ENCODE results near the gene CPEB2. TPM values are rescaled to one million over a fixed set of nuclear protein-coding genes. Genes with fewer than 3 reads are reported as not detected.

Gene CPEB2
- total and polyA plus RNA-seq, 5 donors from 2014 or later = 0.94 to 27.5 (median 1.6) TPM

DNA sequence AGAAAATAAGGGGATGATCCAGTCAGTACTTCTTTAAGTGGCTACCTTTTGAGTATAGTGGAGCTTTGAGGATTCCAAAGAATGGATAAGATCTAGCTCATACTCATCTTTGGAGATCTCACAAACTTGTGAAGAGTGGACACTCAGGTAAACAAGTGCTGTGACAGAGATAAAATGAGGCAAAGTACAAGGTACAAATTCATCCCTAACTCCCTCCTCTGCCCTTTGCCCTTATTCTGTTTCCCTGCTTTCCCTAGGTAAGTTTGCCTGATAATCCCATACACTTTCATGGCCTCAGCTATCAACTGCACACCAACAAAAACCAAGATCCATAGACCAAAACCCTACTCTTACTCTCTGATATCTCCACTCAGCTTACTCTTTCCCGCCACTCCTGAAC lies 16.4 kb upstream of the CPEB2 start:
- DNase-seq = no peak
- H3K27ac ChIP-seq (ENCODE audit: insufficient read depth, low read length, poor library complexity, severe bottlenecking) = no peak overlapping the region
- H3K4me3 ChIP-seq (ENCODE audit: low read depth, low read length) = no peak overlapping the region
- no peak for ATAC-seq (ENCODE audit: low read depth in 2 of 2)
- Mint-ChIP-seq H3K9me3 (peaks cover 0 to 2% (median 0%) of the 10 kb centered on the region in 7 donors), H3K4me1 (no peaks in the 10 kb centered on the region), H3K27ac (no peak overlapping the region), H3K36me3 (no peaks in the 10 kb centered on the region), H3K4me3 (no peak overlapping the region), H3K27me3 (peaks cover 23% of the 10 kb centered on the region)
- H3K36me3 ChIP-seq (ENCODE audit: control insufficient read depth, insufficient read depth, low read length) = no peaks in the 10 kb centered on the region
- H3K27me3 ChIP-seq (ENCODE audit: control insufficient read depth, insufficient read depth, low read length) = peaks cover 5% of the 10 kb centered on the region
- H3K9me3 ChIP-seq (ENCODE audit: control insufficient read depth in 2 of 2, low read length in 2 of 2) = no peaks in the 10 kb centered on the region
- no peaks in the 10 kb centered on the region for H3K4me1 ChIP-seq (ENCODE audit: control insufficient read depth, insufficient read depth, low read length, poor library complexity, severe bottlenecking)

DNA sequence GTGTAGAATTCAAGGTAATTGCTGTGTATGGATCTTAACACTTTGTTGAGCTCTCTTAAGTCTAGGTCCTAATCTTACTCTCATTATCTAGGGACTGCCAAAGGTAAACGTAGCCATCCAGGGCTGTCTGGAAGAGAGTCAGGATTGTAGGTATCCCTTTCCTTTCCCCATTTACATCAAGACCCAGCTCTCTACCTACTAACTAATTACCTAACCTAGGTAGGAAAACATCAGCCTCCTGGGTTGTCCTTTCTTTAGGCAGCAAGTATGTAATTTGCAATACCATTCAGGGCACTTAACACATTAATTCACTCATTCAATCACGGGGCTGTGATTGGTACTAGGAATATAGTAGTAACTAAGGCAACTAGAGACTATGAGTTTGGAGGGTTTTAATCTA lies 15.2 kb upstream of the CPEB2 start:
- H3K9me3 Mint-ChIP-seq = peaks cover 0 to 2% (median 0%) of the 10 kb centered on the region in 7 donors
- ATAC-seq (ENCODE audit: low read depth in 2 of 2) = no peak
- H3K9me3 ChIP-seq (ENCODE audit: control insufficient read depth in 2 of 2, low read length in 2 of 2) = no peaks in the 10 kb centered on the region
- H3K4me1 ChIP-seq (ENCODE audit: control insufficient read depth, insufficient read depth, low read length, poor library complexity, severe bottlenecking) = no peaks in the 10 kb centered on the region
- no peak overlapping the region for H3K4me3 ChIP-seq (ENCODE audit: low read depth, low read length)
- peaks cover 3% of the 10 kb centered on the region for H3K27me3 ChIP-seq (ENCODE audit: control insufficient read depth, insufficient read depth, low read length)
- no peaks in the 10 kb centered on the region for H3K36me3 ChIP-seq (ENCODE audit: control insufficient read depth, insufficient read depth, low read length)
- DNase-seq = no peak
- H3K4me1 Mint-ChIP-seq = no peaks in the 10 kb centered on the region
- no peak overlapping the region for H3K27ac ChIP-seq (ENCODE audit: insufficient read depth, low read length, poor library complexity, severe bottlenecking)
- no peaks in the 10 kb centered on the region for H3K36me3 Mint-ChIP-seq
- peaks cover 26% of the 10 kb centered on the region for H3K27me3 Mint-ChIP-seq
- H3K27ac Mint-ChIP-seq = no peak overlapping the region
- H3K4me3 Mint-ChIP-seq = no peak overlapping the region

DNA sequence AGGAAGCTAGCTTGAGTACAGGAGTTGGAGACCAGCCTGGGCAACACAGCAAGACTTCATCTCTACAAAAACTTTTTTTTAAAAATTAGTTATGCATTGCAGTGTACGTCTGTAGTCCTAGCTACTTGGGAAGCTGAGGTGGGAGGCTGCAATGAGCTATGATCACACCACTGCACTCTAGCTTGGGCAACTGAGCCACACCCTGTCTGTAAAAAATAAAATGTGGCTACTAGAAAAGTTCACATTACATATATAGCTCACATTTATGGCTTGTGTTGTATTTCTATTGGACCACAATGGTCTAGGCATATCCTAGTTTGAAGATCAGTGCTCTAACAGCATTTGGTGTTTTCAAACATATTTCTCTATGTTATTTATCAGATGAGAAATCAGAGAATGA lies 11.8 kb upstream of the CPEB2 start:
- Histone ChIP-seq H3K9me3 (ENCODE audit: control insufficient read depth in 2 of 2, low read length in 2 of 2) (no peaks in the 10 kb centered on the region), H3K4me1 (ENCODE audit: control insufficient read depth, insufficient read depth, low read length, poor library complexity, severe bottlenecking) (no peaks in the 10 kb centered on the region), H3K36me3 (ENCODE audit: control insufficient read depth, insufficient read depth, low read length) (no peaks in the 10 kb centered on the region), H3K4me3 (ENCODE audit: low read depth, low read length) (no peak overlapping the region), H3K27me3 (ENCODE audit: control insufficient read depth, insufficient read depth, low read length) (peaks cover 4% of the 10 kb centered on the region), H3K27ac (ENCODE audit: insufficient read depth, low read length, poor library complexity, severe bottlenecking) (no peak overlapping the region)
- Mint-ChIP-seq H3K4me3 (no peak overlapping the region), H3K36me3 (no peaks in the 10 kb centered on the region), H3K9me3 (peaks cover 0 to 2% (median 0%) of the 10 kb centered on the region in 7 donors), H3K27ac (no peak overlapping the region), H3K27me3 (peaks cover 32% of the 10 kb centered on the region), H3K4me1 (no peaks in the 10 kb centered on the region)
- DNase-seq = no peak
- no peak for ATAC-seq (ENCODE audit: low read depth in 2 of 2)

DNA sequence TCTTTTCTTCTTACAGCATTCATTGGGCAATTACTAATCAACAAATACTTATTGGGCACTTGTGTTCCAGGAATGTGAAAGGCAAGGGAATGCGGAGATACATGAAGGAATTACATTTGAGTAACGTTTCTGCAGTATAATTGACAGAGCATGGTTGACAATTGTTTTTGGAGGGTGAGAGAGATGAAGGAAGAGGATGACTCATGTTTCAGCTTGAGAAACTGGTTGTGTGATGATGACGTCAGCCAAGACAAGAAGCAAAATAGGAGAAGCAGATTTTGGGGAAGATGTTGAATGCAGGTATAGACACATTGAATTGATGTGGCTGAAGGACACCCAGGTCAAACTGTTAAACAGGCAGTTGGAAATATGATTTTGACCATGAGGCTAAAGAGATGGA lies 8.0 kb upstream of the CPEB2 start:
- Mint-ChIP-seq H3K27me3 (peaks cover 13% of the 10 kb centered on the region), H3K9me3 (no peaks in the 10 kb centered on the region), H3K4me1 (peaks cover 0 to 6% (median 2%) of the 10 kb centered on the region in 4 donors), H3K36me3 (no peaks in the 10 kb centered on the region), H3K4me3 (no peak overlapping the region), H3K27ac (no peak overlapping the region)
- no peaks in the 10 kb centered on the region for H3K9me3 ChIP-seq (ENCODE audit: control insufficient read depth in 2 of 2, low read length in 2 of 2)
- H3K36me3 ChIP-seq (ENCODE audit: control insufficient read depth, insufficient read depth, low read length) = no peaks in the 10 kb centered on the region
- no peak overlapping the region for H3K27ac ChIP-seq (ENCODE audit: insufficient read depth, low read length, poor library complexity, severe bottlenecking)
- no peaks in the 10 kb centered on the region for H3K4me1 ChIP-seq (ENCODE audit: control insufficient read depth, insufficient read depth, low read length, poor library complexity, severe bottlenecking)
- DNase-seq (peak in 1 of 3 donors; percentile 31), ATAC-seq (ENCODE audit: low read depth in 2 of 2) (no peak)
- H3K4me3 ChIP-seq (ENCODE audit: low read depth, low read length) = no peak overlapping the region
- peaks cover 2% of the 10 kb centered on the region for H3K27me3 ChIP-seq (ENCODE audit: control insufficient read depth, insufficient read depth, low read length)

DNA sequence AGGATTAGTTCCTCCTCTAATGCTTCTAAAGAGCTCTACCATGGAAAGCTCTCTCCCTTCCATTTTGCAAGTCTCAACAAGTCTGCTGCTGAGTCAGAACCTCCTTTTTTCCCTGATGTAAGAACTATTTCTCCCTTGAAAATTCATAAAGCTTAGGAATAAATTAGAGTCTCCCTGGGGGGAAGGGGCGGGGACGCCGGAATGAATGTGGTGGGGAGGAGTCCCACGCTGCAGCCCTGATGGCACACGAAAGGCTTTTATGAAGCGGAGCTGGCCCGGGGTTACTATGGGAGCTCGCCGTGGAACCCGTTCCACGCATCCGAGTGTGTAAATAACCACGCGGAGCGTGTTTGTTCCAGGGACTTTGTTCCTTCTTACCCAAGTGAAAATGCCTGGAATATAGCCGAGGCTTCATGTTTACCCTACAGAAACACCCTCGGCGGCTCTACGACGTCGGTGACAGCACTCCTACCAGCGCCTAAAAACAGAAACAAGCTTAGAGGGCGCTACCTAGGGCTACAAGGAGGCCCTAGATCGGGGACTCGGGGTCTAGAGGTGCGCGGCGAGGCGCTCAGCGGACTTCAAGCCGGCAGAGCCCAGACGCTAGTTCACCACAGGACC lies 923 bp upstream of the CPEB2 start:
- Mint-ChIP-seq H3K36me3 (no peaks in the 10 kb centered on the region), H3K27ac (peak overlapping the region; percentile 83 to 97 (median 97)), H3K27me3 (peaks cover 6% of the 10 kb centered on the region), H3K4me1 (peaks cover 7 to 28% (median 21%) of the 10 kb centered on the region in 4 donors), H3K9me3 (no peaks in the 10 kb centered on the region), H3K4me3 (peak overlapping the region; percentile 90 to 99 (median 94))
- ATAC-seq (ENCODE audit: low read depth in 2 of 2) (peak; percentile 12 to 26), DNase-seq (peak in 2 of 3 donors; percentile 41 to 76)
- no peaks in the 10 kb centered on the region for H3K36me3 ChIP-seq (ENCODE audit: control insufficient read depth, insufficient read depth, low read length)
- peak overlapping the region; percentile 100 for H3K27ac ChIP-seq (ENCODE audit: insufficient read depth, low read length, poor library complexity, severe bottlenecking)
- no peaks in the 10 kb centered on the region for H3K27me3 ChIP-seq (ENCODE audit: control insufficient read depth, insufficient read depth, low read length)
- peak overlapping the region; percentile 95 for H3K4me3 ChIP-seq (ENCODE audit: low read depth, low read length)
- H3K4me1 ChIP-seq (ENCODE audit: control insufficient read depth, insufficient read depth, low read length, poor library complexity, severe bottlenecking) = peaks cover 25% of the 10 kb centered on the region
- H3K9me3 ChIP-seq (ENCODE audit: control insufficient read depth in 2 of 2, low read length in 2 of 2) = no peaks in the 10 kb centered on the region

DNA sequence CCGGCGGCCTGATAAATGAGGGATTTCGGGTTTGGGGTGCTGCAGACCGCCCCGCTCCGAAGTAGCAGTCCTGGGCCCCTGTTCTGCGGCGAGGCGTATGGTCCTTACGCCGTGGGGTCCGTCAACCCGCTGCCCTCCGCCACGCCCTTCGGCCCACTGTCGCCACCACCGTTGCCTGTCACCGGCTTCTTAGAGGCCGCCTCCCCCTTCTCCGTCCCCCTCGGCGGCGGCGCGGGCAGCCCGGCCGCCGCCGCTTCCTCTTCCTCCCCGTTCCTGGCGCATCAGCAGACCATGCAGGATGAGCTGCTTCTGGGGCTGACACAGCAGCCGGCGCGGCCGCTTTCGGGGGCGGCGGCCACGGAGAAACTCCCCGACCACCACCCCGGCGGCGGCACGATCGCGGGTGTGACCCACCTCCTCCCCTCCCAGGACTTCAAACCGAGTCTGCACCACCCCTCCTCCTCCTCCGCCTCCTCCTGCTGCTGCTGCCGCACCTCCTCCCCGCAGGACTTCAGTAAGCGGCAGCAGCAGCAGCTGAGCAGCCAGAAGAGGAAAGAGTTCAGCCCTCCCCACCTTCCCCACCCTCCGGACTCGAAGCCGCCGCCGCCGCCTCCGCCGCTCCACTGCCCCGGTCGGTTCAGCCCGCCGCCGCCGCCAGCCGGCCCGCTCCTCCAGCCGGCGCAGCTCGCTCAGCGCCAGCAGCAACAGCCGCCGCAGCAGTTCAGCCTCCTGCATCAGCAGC lies 549 bp downstream of the CPEB2 start:
- Mint-ChIP-seq H3K36me3 (no peaks in the 10 kb centered on the region), H3K4me1 (peaks cover 15 to 31% (median 30%) of the 10 kb centered on the region in 4 donors), H3K4me3 (peak overlapping the region; percentile 90 to 99 (median 94)), H3K9me3 (no peaks in the 10 kb centered on the region), H3K27ac (peak overlapping the region; percentile 97 to 98 (median 98)), H3K27me3 (peaks cover 6% of the 10 kb centered on the region)
- Histone ChIP-seq H3K27me3 (ENCODE audit: control insufficient read depth, insufficient read depth, low read length) (no peaks in the 10 kb centered on the region), H3K4me1 (ENCODE audit: control insufficient read depth, insufficient read depth, low read length, poor library complexity, severe bottlenecking) (peaks cover 28% of the 10 kb centered on the region), H3K27ac (ENCODE audit: insufficient read depth, low read length, poor library complexity, severe bottlenecking) (peak overlapping the region; percentile 100), H3K4me3 (ENCODE audit: low read depth, low read length) (peak overlapping the region; percentile 44), H3K36me3 (ENCODE audit: control insufficient read depth, insufficient read depth, low read length) (no peaks in the 10 kb centered on the region), H3K9me3 (ENCODE audit: control insufficient read depth in 2 of 2, low read length in 2 of 2) (no peaks in the 10 kb centered on the region)
- ATAC-seq (ENCODE audit: low read depth in 2 of 2) (peak; percentile 22 to 29), DNase-seq (peak; percentile 80 to 93 (median 83))

DNA sequence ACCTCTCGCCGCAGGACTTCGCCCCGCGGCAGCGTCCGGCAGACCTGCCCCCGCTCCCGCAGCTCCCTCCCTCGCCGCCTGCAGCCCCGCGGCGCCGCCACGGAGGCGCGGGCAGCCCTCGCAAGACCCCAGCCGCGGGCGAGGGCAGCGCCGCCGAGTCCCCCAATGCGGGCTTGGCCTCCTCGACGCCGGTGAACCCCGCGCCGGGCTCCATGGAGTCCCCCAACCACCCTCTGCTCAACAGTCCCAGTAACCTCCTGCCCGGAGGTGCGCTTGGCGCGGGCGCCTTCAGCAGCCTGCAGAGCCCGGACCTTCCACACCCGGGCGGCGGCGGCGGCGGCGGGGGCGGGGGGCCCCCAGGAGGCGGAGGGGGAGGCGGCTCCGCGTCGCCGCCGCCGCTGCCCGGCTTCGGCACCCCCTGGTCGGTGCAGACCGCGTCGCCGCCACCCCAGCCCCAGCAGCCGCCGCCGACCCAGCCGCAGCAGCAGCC lies 1.2 kb downstream of the CPEB2 start:
- peak overlapping the region; percentile 27 to 98 (median 81) for H3K4me3 Mint-ChIP-seq
- Histone ChIP-seq H3K36me3 (ENCODE audit: control insufficient read depth, insufficient read depth, low read length) (peaks cover 3% of the 10 kb centered on the region), H3K9me3 (ENCODE audit: control insufficient read depth in 2 of 2, low read length in 2 of 2) (no peaks in the 10 kb centered on the region), H3K4me3 (ENCODE audit: low read depth, low read length) (no peak overlapping the region), H3K4me1 (ENCODE audit: control insufficient read depth, insufficient read depth, low read length, poor library complexity, severe bottlenecking) (peaks cover 28% of the 10 kb centered on the region), H3K27ac (ENCODE audit: insufficient read depth, low read length, poor library complexity, severe bottlenecking) (peak overlapping the region; percentile 100), H3K27me3 (ENCODE audit: control insufficient read depth, insufficient read depth, low read length) (no peaks in the 10 kb centered on the region)
- H3K4me1 Mint-ChIP-seq = peaks cover 18 to 35% (median 32%) of the 10 kb centered on the region in 4 donors
- H3K27me3 Mint-ChIP-seq = peaks cover 6% of the 10 kb centered on the region
- peak; percentile 3 to 12 for ATAC-seq (ENCODE audit: low read depth in 2 of 2)
- no peaks in the 10 kb centered on the region for H3K36me3 Mint-ChIP-seq
- H3K27ac Mint-ChIP-seq = peak overlapping the region in 2 of 3 donors; percentile 51 to 97
- DNase-seq = peak in 1 of 3 donors; percentile 62
- no peaks in the 10 kb centered on the region for H3K9me3 Mint-ChIP-seq
